GM19238 (cell line): Measurements from ENCODE around the gene UBE2E3.
A peak's percentile ranks its signal among the peaks of the same experiment; 100 is the strongest.

Experiments
- DNase-seq: peaks from one replicate; pipeline ENCODE4 v3.0.0; 2011; ENCODE audit warnings: low spot score; ENCODE audit not compliant: insufficient read length

Gene UBE2E3

GRCh38 chr2:180978903-180979748 lies 1.3 kb upstream of the UBE2E3 start:
- no peak for DNase-seq

- no peak for DNase-seq
These were observed 678 bp upstream of the UBE2E3 start for GRCh38 chr2:180979749-180980105.

GRCh38 chr2:180980943-180981911 lies 822 bp downstream of the UBE2E3 start:
- DNase-seq: peak; percentile 15

GRCh38 chr2:180983468-180984242 lies 3.2 kb downstream of the UBE2E3 start:
- DNase-seq: peak; percentile 8

GRCh38 chr2:180985771-180986395 lies 5.5 kb downstream of the UBE2E3 start:
- DNase-seq: no peak

GRCh38 chr2:180987146-180987545 lies 6.7 kb downstream of the UBE2E3 start:
- DNase-seq: no peak

GRCh38 chr2:180990337-180990736 lies 9.9 kb downstream of the UBE2E3 start:
- no peak for DNase-seq

GRCh38 chr2:180990794-180991193 lies 10.4 kb downstream of the UBE2E3 start:
- DNase-seq: no peak

DNA sequence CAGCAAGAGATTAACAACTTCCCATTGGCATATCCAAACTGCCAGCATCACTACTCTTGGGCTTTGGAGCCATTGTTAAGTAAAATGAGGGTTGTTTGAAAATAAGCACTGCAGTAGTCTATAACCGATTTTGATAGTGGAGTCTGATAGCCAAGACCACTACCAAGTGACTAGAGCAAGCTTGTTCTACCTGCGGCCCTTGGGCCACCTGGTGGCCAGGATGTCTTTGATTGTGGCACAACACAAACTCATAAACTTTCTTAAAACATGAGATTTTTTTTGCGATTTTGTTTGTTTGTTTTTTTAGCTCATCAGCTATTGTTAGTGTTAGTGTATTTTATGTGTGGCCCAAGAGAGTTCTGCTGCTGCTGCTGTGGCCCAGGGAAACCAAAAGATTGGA lies 11.0 kb downstream of the UBE2E3 start:
- no peak for DNase-seq

DNA sequence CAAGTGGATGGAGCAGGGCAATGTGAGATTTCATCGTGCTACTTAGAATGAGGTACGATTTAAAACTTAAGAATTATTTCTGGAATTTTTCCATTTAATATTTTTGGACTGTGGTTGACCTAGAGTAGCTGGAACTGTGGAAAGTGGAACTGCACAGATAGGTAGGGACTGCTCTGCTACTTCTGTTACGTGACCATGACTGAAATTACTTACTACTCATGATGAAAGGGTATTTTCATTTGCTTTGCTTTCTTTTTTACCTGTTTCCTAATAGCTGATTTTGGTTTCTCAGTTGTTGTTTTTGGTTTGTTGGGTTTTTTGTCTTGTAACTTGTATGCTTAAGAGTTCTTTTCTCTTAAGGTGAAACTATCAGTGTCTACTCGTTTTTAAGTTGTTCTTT lies 11.4 kb downstream of the UBE2E3 start:
- no peak for DNase-seq

DNA sequence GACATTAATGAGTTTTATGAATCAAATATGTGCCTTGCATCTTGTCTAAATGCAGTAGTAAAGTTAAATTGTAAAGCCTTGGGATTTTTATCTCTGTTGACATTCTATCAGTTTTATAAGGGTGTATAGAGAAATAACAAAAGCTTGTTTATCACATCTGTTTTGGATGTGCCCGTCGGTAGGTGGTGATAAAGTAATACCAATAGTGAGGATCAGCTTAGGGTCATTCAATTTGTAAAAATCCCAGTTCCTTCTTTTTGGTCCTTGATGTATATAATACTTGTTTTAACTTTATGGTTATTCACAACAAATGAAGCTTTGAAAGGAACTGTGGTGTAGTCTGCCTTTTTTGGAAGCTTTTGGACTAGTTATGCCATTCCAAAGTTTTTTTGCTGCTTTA lies 12.6 kb downstream of the UBE2E3 start:
- DNase-seq: no peak

GRCh38 chr2:180999274-180999964 lies 19.0 kb downstream of the UBE2E3 start:
- DNase-seq: no peak

- DNase-seq: no peak
These were observed 24.4 kb downstream of the UBE2E3 start for GRCh38 chr2:181004647-181005325.

DNA sequence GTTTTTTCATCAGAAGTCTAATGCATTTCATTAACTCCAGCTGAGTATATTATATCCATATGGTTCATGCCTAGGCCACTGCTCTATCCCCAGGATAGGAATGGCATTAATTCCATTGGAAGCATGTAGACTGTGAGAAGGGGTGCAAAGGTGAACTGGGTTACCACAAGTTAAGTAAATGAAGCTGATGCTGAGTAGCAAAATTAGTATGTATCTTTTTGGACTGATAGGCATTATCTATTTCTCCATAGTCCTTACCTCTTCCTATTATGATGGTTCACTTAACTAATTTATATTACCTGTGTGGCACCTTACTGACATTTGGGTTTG lies 24.9 kb downstream of the UBE2E3 start:
- no peak for DNase-seq

GRCh38 chr2:181005809-181006208 lies 25.4 kb downstream of the UBE2E3 start:
- no peak for DNase-seq

GRCh38 chr2:181007086-181007837 lies 26.9 kb downstream of the UBE2E3 start:
- no peak for DNase-seq

DNA sequence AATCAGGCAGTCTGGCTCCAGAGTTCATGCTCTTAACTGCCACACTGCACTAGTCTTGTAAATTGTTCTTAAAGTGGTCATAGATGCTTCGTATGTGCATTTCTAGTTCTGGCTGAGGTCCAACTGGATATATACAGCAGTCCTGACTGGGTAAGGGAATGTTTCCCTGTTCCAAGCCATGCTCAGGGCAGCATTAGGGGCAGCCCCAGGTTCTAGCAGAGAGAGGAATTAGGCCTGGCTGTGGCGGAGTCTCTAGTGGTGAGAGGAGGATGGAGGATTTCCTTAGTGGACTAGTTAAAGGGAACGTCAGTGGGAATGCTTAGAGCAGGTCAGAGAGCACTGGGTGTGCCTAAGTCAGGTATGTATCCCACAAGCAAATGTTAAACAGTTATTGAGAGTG lies 28.0 kb downstream of the UBE2E3 start:
- DNase-seq: no peak

DNA sequence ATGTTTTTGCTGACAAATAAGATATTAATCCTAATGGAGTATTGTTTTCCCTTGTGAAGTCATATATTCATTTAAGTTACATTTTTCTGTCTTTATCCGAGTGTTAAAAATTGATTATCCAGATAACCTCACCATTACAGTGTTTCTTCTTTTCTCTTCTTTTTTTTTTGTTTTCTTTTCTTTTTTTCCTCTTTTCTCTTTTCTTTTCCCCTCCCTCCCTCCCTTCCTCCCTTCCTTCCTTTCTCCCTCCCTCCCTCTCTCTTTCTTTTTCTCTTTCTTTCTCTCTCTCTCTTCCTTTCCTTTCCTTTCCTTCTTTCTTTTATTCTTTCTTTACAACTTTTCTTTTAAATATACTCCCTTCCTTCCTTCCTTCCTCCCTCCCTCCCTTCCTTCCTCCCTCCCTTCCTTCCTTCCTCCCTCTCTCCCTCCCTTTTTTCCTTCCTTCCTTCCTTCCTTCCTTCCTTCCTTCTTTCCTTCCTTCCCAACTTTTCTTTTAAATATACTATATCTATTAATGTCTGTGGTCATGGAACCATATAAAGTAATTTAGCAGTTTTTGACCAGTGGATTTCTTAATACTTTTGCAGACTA lies 40.9 kb downstream of the UBE2E3 start:
- no peak for DNase-seq

GRCh38 chr2:181022652-181023051 lies 42.2 kb downstream of the UBE2E3 start:
- no peak for DNase-seq
